HL-60 (cell line): ENCODE results near the gene CTNNA3.

Experiments
- DNase-seq, 2 experiments: peaks; one replicate each; pipeline ENCODE4 v3.0.0-alpha.2; 2010 to 2020; ENCODE audit warnings: low read depth in 1 of 2, low spot score in 1 of 2
- H3K27ac ChIP-seq: fragments of 250-450 bp; sonication (Bioruptor Pico); replicated peaks from 2 replicates; pipeline ENCODE4 v1.5.1; 2020; ENCODE audit warnings: mild to moderate bottlenecking, moderate library complexity
- H3K27me3 ChIP-seq: fragments of 250-450 bp; sonication (Bioruptor Pico); 2 replicates; pipeline ENCODE4 v1.5.1; 2021; ENCODE audit warnings: mild to moderate bottlenecking, moderate library complexity; ENCODE audit not compliant: insufficient read depth, poor library complexity, severe bottlenecking
- H3K4me3 ChIP-seq: replicated peaks from 2 replicates; pipeline ENCODE4 v1.5.1; 2011; ENCODE audit warnings: mild to moderate bottlenecking, control low read depth, low read length; ENCODE audit not compliant: insufficient read depth
- CTCF ChIP-seq: IDR thresholded peaks from one replicate; pipeline ENCODE4 v1.5.1; 2011; ENCODE audit warnings: low read length, control low read depth, inconsistent platforms; ENCODE audit not compliant: insufficient read depth
- GABPA ChIP-seq: IDR thresholded peaks from 2 replicates; pipeline ENCODE4 v1.6.1; 2012; ENCODE audit warnings: low read depth
- POLR2AphosphoS5 ChIP-seq: IDR thresholded peaks from 2 replicates; pipeline ENCODE4 v1.6.1; 2012; ENCODE audit warnings: low read depth
- REST ChIP-seq: IDR thresholded peaks from 2 replicates; pipeline ENCODE4 v1.6.1; 2012; ENCODE audit warnings: low read depth; ENCODE audit not compliant: insufficient replicate concordance
- SPI1 ChIP-seq: IDR thresholded peaks from 2 replicates; pipeline ENCODE4 v1.6.1; 2012; ENCODE audit warnings: low read depth, mild to moderate bottlenecking, borderline replicate concordance

The CTNNA3 gene

GRCh38 chr10:65950075-65950474 lies 1745.9 kb downstream of the CTNNA3 start:
- H3K4me3 ChIP-seq: no peak overlapping the region
- TF ChIP-seq SPI1 (no peak), REST (no peak), GABPA (no peak), POLR2AphosphoS5 (no peak), CTCF (no peak)
- H3K27me3 ChIP-seq: no peaks in the 10 kb centered on the region
- DNase-seq: no peak
- no peak overlapping the region for H3K27ac ChIP-seq

- Histone ChIP-seq H3K4me3 (no peak overlapping the region), H3K27ac (no peak overlapping the region), H3K27me3 (no peaks in the 10 kb centered on the region)
- no peak for DNase-seq
- no peak for TF ChIP-seq SPI1
- TF ChIP-seq REST: no peak
- no peak for TF ChIP-seq GABPA
- no peak for TF ChIP-seq POLR2AphosphoS5
Measured at GRCh38 chr10:65949526-65949925, 1746.5 kb downstream of the CTNNA3 start.

- TF ChIP-seq SPI1 (no peak), POLR2AphosphoS5 (no peak), REST (no peak), CTCF (no peak)
- DNase-seq: no peak
- Histone ChIP-seq H3K27me3 (no peaks in the 10 kb centered on the region), H3K4me3 (no peak overlapping the region), H3K27ac (no peak overlapping the region)
Measured at GRCh38 chr10:65945061-65945460, 1750.9 kb downstream of the CTNNA3 start.

- no peak for DNase-seq
- H3K4me3 ChIP-seq: no peak overlapping the region
- TF ChIP-seq CTCF: no peak
- no peak for TF ChIP-seq SPI1
- no peak for TF ChIP-seq GABPA
- no peak for TF ChIP-seq REST
- no peak for TF ChIP-seq POLR2AphosphoS5
- H3K27me3 ChIP-seq: no peaks in the 10 kb centered on the region
- no peak overlapping the region for H3K27ac ChIP-seq
Measured at GRCh38 chr10:65943451-65943850, 1752.5 kb downstream of the CTNNA3 start.
